ENCODE data around the gene VEZT.

Gene VEZT

GRCh38 chr12:95339086-95339788 is 121.6 kb downstream of the VEZT start:
- H3K27me3 ChIP-seq = no peaks in the 10 kb centered on the region
- no peak for TF ChIP-seq CTCF (IDR thresholded peaks at IDR 0.05)
- no peak for DNase-seq
- no peaks in the 10 kb centered on the region for H3K36me3 ChIP-seq
- H3K4me3 ChIP-seq = no peak overlapping the region
- H3K27ac ChIP-seq = no peak overlapping the region
- intact Hi-C loops (cut with DNase I; ENCODE audit: low total_unique reads) = loop anchor here (10.0 kb wide), 2 partner anchors 124 to 196 kb away; partner anchors contain the start of genes FGD6 and VEZT
- peaks cover 0 to 8% (median 0%) of the 10 kb centered on the region in 4 donors for H3K4me1 ChIP-seq
- no peaks in the 10 kb centered on the region for H3K9me3 ChIP-seq

GRCh38 chr12:95342008-95342407 is 124.4 kb downstream of the VEZT start:
- H3K9me3 ChIP-seq = no peaks in the 10 kb centered on the region
- intact Hi-C loops (cut with DNase I; ENCODE audit: low total_unique reads) = loop anchor here (10.0 kb wide), 1 partner anchor 133 kb away; the partner anchor contains the start of gene METAP2
- no peak overlapping the region for H3K27ac ChIP-seq
- no peak overlapping the region for H3K4me3 ChIP-seq
- no peaks in the 10 kb centered on the region for H3K4me1 ChIP-seq
- no peaks in the 10 kb centered on the region for H3K36me3 ChIP-seq
- TF ChIP-seq CTCF (IDR thresholded peaks at IDR 0.05) = no peak
- no peaks in the 10 kb centered on the region for H3K27me3 ChIP-seq
- no peak for DNase-seq

- intact Hi-C loops (cut with DNase I; ENCODE audit: low total_unique reads) = loop anchor here (10.0 kb wide), 1 partner anchor 131 kb away; the partner anchor contains the start of gene METAP2
- Histone ChIP-seq H3K27ac (no peak overlapping the region), H3K36me3 (no peaks in the 10 kb centered on the region), H3K4me3 (no peak overlapping the region), H3K27me3 (no peaks in the 10 kb centered on the region), H3K9me3 (no peaks in the 10 kb centered on the region), H3K4me1 (no peaks in the 10 kb centered on the region)
- no peak for DNase-seq
- no peak for TF ChIP-seq CTCF (IDR thresholded peaks at IDR 0.05)
Measured at GRCh38 chr12:95343461-95344230, 126.0 kb downstream of the VEZT start.

- H3K27me3 ChIP-seq = no peaks in the 10 kb centered on the region
- intact Hi-C loops (cut with DNase I; ENCODE audit: low total_unique reads) = loop anchor here (10.0 kb wide), 1 partner anchor 126 kb away; the partner anchor contains the start of gene METAP2
- H3K4me3 ChIP-seq = no peak overlapping the region
- H3K27ac ChIP-seq = no peak overlapping the region
- H3K36me3 ChIP-seq = no peaks in the 10 kb centered on the region
- TF ChIP-seq CTCF (IDR thresholded peaks at IDR 0.05) = no peak
- DNase-seq = no peak
- H3K9me3 ChIP-seq = no peaks in the 10 kb centered on the region
- no peaks in the 10 kb centered on the region for H3K4me1 ChIP-seq
Measured at GRCh38 chr12:95349291-95349690, 131.7 kb downstream of the VEZT start.

GRCh38 chr12:95351748-95352147 is 134.1 kb downstream of the VEZT start:
- peak; percentile 38 to 45 for TF ChIP-seq CTCF (IDR thresholded peaks at IDR 0.05)
- Histone ChIP-seq H3K36me3 (no peaks in the 10 kb centered on the region), H3K27me3 (no peaks in the 10 kb centered on the region), H3K27ac (no peak overlapping the region), H3K4me3 (no peak overlapping the region), H3K9me3 (no peaks in the 10 kb centered on the region), H3K4me1 (no peaks in the 10 kb centered on the region)
- DNase-seq = peak; percentile 29 to 72
- intact Hi-C loops (cut with DNase I; ENCODE audit: low total_unique reads) = no loop called here

Measured in tibial artery (tissue), 4 donors.